CD4-positive, alpha-beta T cell (primary cell): ENCODE measurements around the gene MVB12A. TPM values are rescaled to one million over a fixed set of nuclear protein-coding genes. Genes with fewer than 3 reads are reported as not detected.

ENCODE experiments used
- ATAC-seq: fragments of 200-7000 bp; cut with Tn5 transposase; one replicate; pipeline ENCODE4 v1.10.0; 2022; ENCODE audit warnings: mild to moderate bottlenecking; ENCODE audit not compliant: poor library complexity
- CTCF ChIA-PET: fragments of 350-600 bp; sonication (Branson Sonifier 250); formaldehyde crosslinking; loops from one replicate; lab custom pipeline; 2021; ENCODE audit warnings: antibody characterized with exemption, inconsistent platforms; lab: Charles Lee
- POLR2A ChIA-PET: fragments of 350-600 bp; sonication (Branson Sonifier 250); formaldehyde crosslinking; loops from one replicate; lab custom pipeline; 2021; ENCODE audit warnings: antibody characterized with exemption, inconsistent platforms; lab: Charles Lee
- DNase-seq, 14 experiments: peaks; one replicate each; pipeline ENCODE4 v3.0.0-alpha.2; 2013 to 2020; ENCODE audit warnings: mixed read lengths in 2 of 14
- H3K27ac ChIP-seq, 2 donors: one replicate each; pipeline versions ENCODE4 v1.5.1 to v1.7.0; 2013; ENCODE audit warnings: low read length in 2 of 2, low read depth in 1 of 2, mild to moderate bottlenecking in 1 of 2
- H3K27me3 ChIP-seq, 2 experiments: 1 replicate in 1 of 2; 2 replicates in 1 of 2; pipeline versions ENCODE4 v1.6.1 to v1.7.0; 2013; ENCODE audit warnings: low read length in 2 of 2, control low read depth in 1 of 2, mild to moderate bottlenecking in 1 of 2, moderate library complexity in 1 of 2; ENCODE audit not compliant: insufficient read depth in 2 of 2, control insufficient read depth in 1 of 2
- H3K36me3 ChIP-seq: one replicate; pipeline ENCODE4 v1.6.1; 2013; ENCODE audit warnings: low read length, control low read depth; ENCODE audit not compliant: insufficient read depth
- H3K4me1 ChIP-seq: one replicate; pipeline ENCODE4 v1.6.1; 2013; ENCODE audit warnings: low read length, control low read depth; ENCODE audit not compliant: insufficient read depth
- H3K4me3 ChIP-seq: one replicate; pipeline ENCODE4 v1.5.1; 2013; ENCODE audit warnings: mild to moderate bottlenecking, low read length, moderate library complexity
- H3K9me3 ChIP-seq, 2 experiments: 1 replicate in 1 of 2; 2 replicates in 1 of 2; pipeline versions ENCODE4 v1.6.1 to v1.7.0; 2013; ENCODE audit warnings: low read length in 2 of 2, mild to moderate bottlenecking in 2 of 2, control low read depth in 1 of 2, moderate library complexity in 1 of 2; ENCODE audit not compliant: control insufficient read depth in 1 of 2, insufficient read depth in 1 of 2
- H3K27ac Mint-ChIP-seq: one replicate; pipeline ENCODE4 v1.8.0; 2020; ENCODE audit warnings: mixed read lengths
- H3K27me3 Mint-ChIP-seq: one replicate; pipeline ENCODE4 v1.8.0; 2021; ENCODE audit warnings: mixed read lengths
- H3K36me3 Mint-ChIP-seq: one replicate; pipeline ENCODE4 v1.8.0; 2021; ENCODE audit warnings: low read depth, mixed read lengths
- H3K4me1 Mint-ChIP-seq: one replicate; pipeline ENCODE4 v1.8.0; 2021; ENCODE audit warnings: low read depth, mixed read lengths
- H3K4me3 Mint-ChIP-seq: one replicate; pipeline ENCODE4 v1.8.0; 2020; ENCODE audit warnings: mild to moderate bottlenecking, mixed read lengths
- H3K9me3 Mint-ChIP-seq: one replicate; pipeline ENCODE4 v1.8.0; 2020; ENCODE audit warnings: mixed read lengths
- CTCF ChIP-seq: fragments of 200-600 bp; IDR thresholded peaks from one replicate; pipeline ENCODE4 v1.8.0; 2022; ENCODE audit warnings: antibody characterized with exemption, mild to moderate bottlenecking
- intact Hi-C, 2 experiments: fragments of 100-400 bp; cut with DNase I in 1 of 2; cut with micrococcal nuclease in 1 of 2; formaldehyde crosslinking; loops; one replicate each; pipeline versions ENCODE4 v1.15.1 to v1.9.0; 2023 to 2025; cut with DNase I, micrococcal nuclease
- total RNA-seq, 174 experiments: library from RNA in 2 of 174; stranded (reverse) in 2 of 174; gene quantifications; one replicate each; pipeline ENCODE4 v1.2.3 and lab custom pipeline; 2021 to 2026

MVB12A gene
- total RNA-seq, 2 experiments from 2014 or later: 9.8 to 10.7 TPM

- H3K4me1 ChIP-seq: peaks cover 27% of the 10 kb centered on the region
- peak in 8 of 14 experiments; percentile 10 to 59 (median 37) for DNase-seq
- CTCF ChIA-PET: interaction anchor here (2.0 to 2.8 kb wide), 2 partner anchors 15 to 34 kb away, joined by 8 read pairs; partner anchors contain the start of gene BST2
- Mint-ChIP-seq H3K4me3 (peak overlapping the region; percentile 94), H3K9me3 (no peaks in the 10 kb centered on the region), H3K36me3 (peaks cover 14% of the 10 kb centered on the region), H3K4me1 (peaks cover 19% of the 10 kb centered on the region), H3K27me3 (no peaks in the 10 kb centered on the region), H3K27ac (no peak overlapping the region)
- no peaks in the 10 kb centered on the region for H3K9me3 ChIP-seq
- H3K36me3 ChIP-seq: peaks cover 19% of the 10 kb centered on the region
- ATAC-seq: no peak
- no peaks in the 10 kb centered on the region for H3K27me3 ChIP-seq
- intact Hi-C loops: loop anchor here in 1 of 2 experiments (2.0 kb wide), 1 partner anchor 48 kb away; no protein-coding TSS in a partner anchor
- peak overlapping the region; percentile 84 for H3K4me3 ChIP-seq
- no peak for TF ChIP-seq CTCF
- no peak overlapping the region for H3K27ac ChIP-seq
- POLR2A ChIA-PET: interaction anchor here (1.6 to 1.9 kb wide), 4 partner anchors 14 to 153 kb away, joined by 4 to 26 read pairs (median 7); partner anchors contain the start of genes BABAM1, BST2 and SLC27A1
These were observed 653 bp downstream of the MVB12A start for GRCh38 chr19:17420475-17420924.

- DNase-seq: no peak
- intact Hi-C loops: loop anchor here in 1 of 2 experiments (2.0 kb wide), 1 partner anchor 47 kb away; no protein-coding TSS in a partner anchor
- Mint-ChIP-seq H3K27ac (no peak overlapping the region), H3K27me3 (no peaks in the 10 kb centered on the region), H3K9me3 (no peaks in the 10 kb centered on the region), H3K4me3 (peak overlapping the region; percentile 28), H3K36me3 (peaks cover 14% of the 10 kb centered on the region), H3K4me1 (peaks cover 19% of the 10 kb centered on the region)
- no peaks in the 10 kb centered on the region for H3K9me3 ChIP-seq
- ChIA-PET POLR2A (no interaction called here), CTCF (no interaction called here)
- H3K4me1 ChIP-seq: peaks cover 27% of the 10 kb centered on the region
- no peak overlapping the region for H3K4me3 ChIP-seq
- no peaks in the 10 kb centered on the region for H3K27me3 ChIP-seq
- no peak for ATAC-seq
- no peak for TF ChIP-seq CTCF
- peaks cover 13% of the 10 kb centered on the region for H3K36me3 ChIP-seq
- no peak overlapping the region for H3K27ac ChIP-seq
These were observed 2.1 kb downstream of the MVB12A start for GRCh38 chr19:17421942-17422341.

- peaks cover 12% of the 10 kb centered on the region for H3K36me3 ChIP-seq
- no peak overlapping the region for H3K4me3 ChIP-seq
- intact Hi-C loops: no loop called here
- POLR2A ChIA-PET: no interaction called here
- peaks cover 27% of the 10 kb centered on the region for H3K4me1 ChIP-seq
- Mint-ChIP-seq H3K36me3 (peaks cover 14% of the 10 kb centered on the region), H3K27me3 (no peaks in the 10 kb centered on the region), H3K27ac (no peak overlapping the region), H3K9me3 (no peaks in the 10 kb centered on the region), H3K4me1 (peaks cover 19% of the 10 kb centered on the region), H3K4me3 (no peak overlapping the region)
- no peak overlapping the region for H3K27ac ChIP-seq
- H3K9me3 ChIP-seq: no peaks in the 10 kb centered on the region
- H3K27me3 ChIP-seq: no peaks in the 10 kb centered on the region
- CTCF ChIA-PET: interaction anchor here (0.7 kb wide), 2 partner anchors 43 to 296 kb away, joined by 3 to 4 read pairs; no protein-coding TSS in a partner anchor
- no peak for DNase-seq
- no peak for TF ChIP-seq CTCF
- no peak for ATAC-seq
These were observed 3.8 kb downstream of the MVB12A start for GRCh38 chr19:17423429-17424208.
